Panc1 (cell line): ENCODE measurements around the gene MAF. TPM values are rescaled to one million over a fixed set of nuclear protein-coding genes. Genes with fewer than 3 reads are reported as not detected.

Experiments
- ATAC-seq: fragments of 200-7000 bp; cut with Tn5 transposase; 2 replicates; pipeline ENCODE4 v1.9.1; 2020; ENCODE audit warnings: mild to moderate bottlenecking, moderate library complexity
- BruUV-seq: library from RNA; stranded (reverse); fragments of 400-500 nt; replicated peaks from 2 replicates; lab custom pipeline; 2021; lab: Mats Ljungman, UMichigan
- CTCF ChIA-PET: fragments of 300-600 bp; sonication (Branson Sonifier 250); formaldehyde crosslinking; loops from one replicate; lab custom pipeline; 2022; ENCODE audit warnings: antibody characterized with exemption; lab: Charles Lee
- POLR2A ChIA-PET: fragments of 300-600 bp; sonication (Branson Sonifier 250); formaldehyde crosslinking; loops from one replicate; lab custom pipeline; 2022; ENCODE audit warnings: antibody characterized with exemption; lab: Charles Lee
- DNase-seq: peaks from one replicate; pipeline ENCODE4 v3.0.0-alpha.2; 2010; ENCODE audit warnings: low read depth, low spot score
- H3K27ac ChIP-seq: 2 replicates; pipeline ENCODE4 v1.5.1; 2011; ENCODE audit warnings: mild to moderate bottlenecking, low read length, inconsistent platforms
- H3K27me3 ChIP-seq: fragments of 200-500 bp; sonication (Bioruptor generic); 2 replicates; pipeline ENCODE4 v1.6.0; 2014; ENCODE audit warnings: low read length, inconsistent platforms; ENCODE audit not compliant: control insufficient read depth, insufficient read depth
- H3K36me3 ChIP-seq: fragments of 200-500 bp; sonication (Bioruptor generic); 2 replicates; pipeline ENCODE4 v1.5.1; 2014; ENCODE audit warnings: inconsistent platforms, mild to moderate bottlenecking, low read length, moderate library complexity; ENCODE audit not compliant: control insufficient read depth, insufficient read depth
- H3K4me1 ChIP-seq: 2 replicates; pipeline ENCODE4 v1.5.1; 2011; ENCODE audit warnings: inconsistent platforms, mild to moderate bottlenecking, low read length, moderate library complexity; ENCODE audit not compliant: control insufficient read depth, insufficient read depth
- H3K4me3 ChIP-seq, 2 experiments: 2 replicates each; pipeline ENCODE4 v1.5.1; 2011 to 2012; ENCODE audit warnings: low read depth in 2 of 2, low read length in 2 of 2, mild to moderate bottlenecking in 2 of 2, inconsistent platforms in 1 of 2, moderate library complexity in 1 of 2
- H3K9me3 ChIP-seq: fragments of 200-500 bp; sonication (Bioruptor generic); 2 replicates; pipeline ENCODE4 v1.5.1; 2014; ENCODE audit warnings: low read depth, mild to moderate bottlenecking, inconsistent platforms, low read length, moderate library complexity; ENCODE audit not compliant: control insufficient read depth, insufficient read depth
- POLR2AphosphoS5 ChIP-seq: IDR thresholded peaks from 2 replicates; pipeline ENCODE4 v1.6.1; 2012; ENCODE audit warnings: mild to moderate bottlenecking, low read depth, low read length, moderate library complexity
- SIN3A ChIP-seq: IDR thresholded peaks from 2 replicates; pipeline ENCODE4 v1.6.1; 2012; ENCODE audit warnings: low read depth, mild to moderate bottlenecking, low read length, moderate library complexity, borderline replicate concordance; ENCODE audit not compliant: insufficient read depth
- TCF7L2 ChIP-seq: IDR thresholded peaks from 2 replicates; pipeline ENCODE4 v1.6.1; 2011; ENCODE audit warnings: mild to moderate bottlenecking, low read depth, low read length, inconsistent platforms
- in situ Hi-C: cut with HindIII; loops from 2 replicates; pipeline ENCODE4 v1.10.0; 2016; ENCODE audit warnings: low sequenced_read_pairs, low pct_unique_long_range_greater_than_20kb
- intact Hi-C: fragments of 100-400 bp; cut with micrococcal nuclease; formaldehyde crosslinking; loops from one replicate; pipeline ENCODE4 v1.10.0; 2022; ENCODE audit not compliant: unreplicated experiment
- total RNA-seq: library from RNA; stranded (reverse); gene quantifications from one replicate; pipeline ENCODE4 v1.2.1, GENCODE V29; 2021; ENCODE audit not compliant: unreplicated experiment
- TF ChIP-seq, protein P1 (sequence below), 2 experiments: IDR thresholded peaks; 2 replicates each; pipeline ENCODE4 v1.6.1; 2011 to 2012; ENCODE audit warnings: low read depth in 2 of 2, control low read depth in 1 of 2, low read length in 1 of 2, mild to moderate bottlenecking in 1 of 2, moderate library complexity in 1 of 2; ENCODE audit not compliant: insufficient read depth in 1 of 2
- TF ChIP-seq, protein P2 (sequence below): fragments of 450-650 bp; IDR thresholded peaks from 2 replicates; pipeline ENCODE4 v1.5.1; 2017; ENCODE audit warnings: mild to moderate bottlenecking

The MAF gene
- total RNA-seq, 1 experiment from 2014 or later, result 0.46 TPM

DNA sequence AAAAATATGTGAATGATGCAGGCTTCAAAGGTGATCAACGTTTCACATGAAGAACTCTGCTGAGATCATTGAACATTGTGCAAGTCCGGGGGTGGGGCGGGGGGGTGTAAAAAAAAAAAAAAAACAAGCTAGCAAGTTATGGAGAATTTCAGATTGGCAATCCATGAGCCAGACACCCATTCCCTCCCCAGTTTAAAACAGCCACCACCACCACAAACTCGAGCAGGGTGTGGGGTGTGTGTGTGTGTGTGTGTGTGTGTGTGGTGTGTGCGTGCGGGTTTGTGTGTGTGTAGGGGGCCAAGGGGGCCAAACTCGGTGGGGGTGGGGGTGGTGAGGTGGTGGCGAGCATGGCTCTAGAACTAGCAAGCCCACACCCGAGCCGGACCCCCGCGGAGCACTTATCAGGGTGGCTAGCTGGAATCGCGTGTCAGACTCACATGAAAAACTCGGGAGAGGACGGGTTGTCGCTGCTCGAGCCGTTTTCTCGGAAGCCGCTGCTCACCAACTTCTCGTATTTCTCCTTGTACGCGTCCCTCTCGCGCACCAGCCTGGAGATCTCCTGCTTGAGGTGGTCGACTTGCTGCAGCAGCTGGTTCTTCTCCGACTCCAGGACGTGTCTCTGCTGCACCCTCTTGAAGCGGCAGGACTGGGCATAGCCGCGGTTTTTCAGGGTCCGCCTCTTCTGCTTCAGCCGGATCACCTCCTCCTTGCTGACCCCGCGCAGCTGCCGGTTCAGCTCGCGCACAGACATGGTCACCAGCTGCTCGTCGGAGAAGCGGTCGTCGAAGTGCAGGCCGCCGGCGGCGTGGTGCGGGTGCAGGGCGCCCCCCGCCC lies 2.0 kb downstream of the MAF start:
- TF ChIP-seq, protein P1, sequence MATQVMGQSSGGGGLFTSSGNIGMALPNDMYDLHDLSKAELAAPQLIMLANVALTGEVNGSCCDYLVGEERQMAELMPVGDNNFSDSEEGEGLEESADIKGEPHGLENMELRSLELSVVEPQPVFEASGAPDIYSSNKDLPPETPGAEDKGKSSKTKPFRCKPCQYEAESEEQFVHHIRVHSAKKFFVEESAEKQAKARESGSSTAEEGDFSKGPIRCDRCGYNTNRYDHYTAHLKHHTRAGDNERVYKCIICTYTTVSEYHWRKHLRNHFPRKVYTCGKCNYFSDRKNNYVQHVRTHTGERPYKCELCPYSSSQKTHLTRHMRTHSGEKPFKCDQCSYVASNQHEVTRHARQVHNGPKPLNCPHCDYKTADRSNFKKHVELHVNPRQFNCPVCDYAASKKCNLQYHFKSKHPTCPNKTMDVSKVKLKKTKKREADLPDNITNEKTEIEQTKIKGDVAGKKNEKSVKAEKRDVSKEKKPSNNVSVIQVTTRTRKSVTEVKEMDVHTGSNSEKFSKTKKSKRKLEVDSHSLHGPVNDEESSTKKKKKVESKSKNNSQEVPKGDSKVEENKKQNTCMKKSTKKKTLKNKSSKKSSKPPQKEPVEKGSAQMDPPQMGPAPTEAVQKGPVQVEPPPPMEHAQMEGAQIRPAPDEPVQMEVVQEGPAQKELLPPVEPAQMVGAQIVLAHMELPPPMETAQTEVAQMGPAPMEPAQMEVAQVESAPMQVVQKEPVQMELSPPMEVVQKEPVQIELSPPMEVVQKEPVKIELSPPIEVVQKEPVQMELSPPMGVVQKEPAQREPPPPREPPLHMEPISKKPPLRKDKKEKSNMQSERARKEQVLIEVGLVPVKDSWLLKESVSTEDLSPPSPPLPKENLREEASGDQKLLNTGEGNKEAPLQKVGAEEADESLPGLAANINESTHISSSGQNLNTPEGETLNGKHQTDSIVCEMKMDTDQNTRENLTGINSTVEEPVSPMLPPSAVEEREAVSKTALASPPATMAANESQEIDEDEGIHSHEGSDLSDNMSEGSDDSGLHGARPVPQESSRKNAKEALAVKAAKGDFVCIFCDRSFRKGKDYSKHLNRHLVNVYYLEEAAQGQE (IDR thresholded peaks at IDR 0.05; ENCODE audit: insufficient read depth in 1 of 2, low read depth in 2 of 2, low read length in 1 of 2), result no peak
- TF ChIP-seq POLR2AphosphoS5 (no peak), SIN3A (no peak)
- TF ChIP-seq, protein P2, sequence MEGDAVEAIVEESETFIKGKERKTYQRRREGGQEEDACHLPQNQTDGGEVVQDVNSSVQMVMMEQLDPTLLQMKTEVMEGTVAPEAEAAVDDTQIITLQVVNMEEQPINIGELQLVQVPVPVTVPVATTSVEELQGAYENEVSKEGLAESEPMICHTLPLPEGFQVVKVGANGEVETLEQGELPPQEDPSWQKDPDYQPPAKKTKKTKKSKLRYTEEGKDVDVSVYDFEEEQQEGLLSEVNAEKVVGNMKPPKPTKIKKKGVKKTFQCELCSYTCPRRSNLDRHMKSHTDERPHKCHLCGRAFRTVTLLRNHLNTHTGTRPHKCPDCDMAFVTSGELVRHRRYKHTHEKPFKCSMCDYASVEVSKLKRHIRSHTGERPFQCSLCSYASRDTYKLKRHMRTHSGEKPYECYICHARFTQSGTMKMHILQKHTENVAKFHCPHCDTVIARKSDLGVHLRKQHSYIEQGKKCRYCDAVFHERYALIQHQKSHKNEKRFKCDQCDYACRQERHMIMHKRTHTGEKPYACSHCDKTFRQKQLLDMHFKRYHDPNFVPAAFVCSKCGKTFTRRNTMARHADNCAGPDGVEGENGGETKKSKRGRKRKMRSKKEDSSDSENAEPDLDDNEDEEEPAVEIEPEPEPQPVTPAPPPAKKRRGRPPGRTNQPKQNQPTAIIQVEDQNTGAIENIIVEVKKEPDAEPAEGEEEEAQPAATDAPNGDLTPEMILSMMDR, result peak; percentile 13
- no peaks in the 10 kb centered on the region for H3K36me3 ChIP-seq
- no peak overlapping the region for H3K27ac ChIP-seq
- peak; percentile 54; the same call in 1 of the 2 replicates for ATAC-seq
- no peak for DNase-seq
- H3K9me3 ChIP-seq, result no peaks in the 10 kb centered on the region
- intact Hi-C loops (no loop called here), in situ Hi-C loops (no loop called here)
- H3K4me1 ChIP-seq, result peaks cover 4% of the 10 kb centered on the region; the same call in 1 of the 2 replicates
- peaks cover 5% of the 10 kb centered on the region for H3K27me3 ChIP-seq
- no TSS peak for BruUV-seq
- POLR2A ChIA-PET, result no interaction called here
- CTCF ChIA-PET, result interaction anchor here (0.6 kb wide), 1 partner anchor 1494 kb away, joined by 3 read pairs; no protein-coding TSS in a partner anchor
- 0 out of 4 replicates have a peak overlapping the region, but pooled peaks of 1 of the 2 experiments have one; percentile 7 for H3K4me3 ChIP-seq

DNA sequence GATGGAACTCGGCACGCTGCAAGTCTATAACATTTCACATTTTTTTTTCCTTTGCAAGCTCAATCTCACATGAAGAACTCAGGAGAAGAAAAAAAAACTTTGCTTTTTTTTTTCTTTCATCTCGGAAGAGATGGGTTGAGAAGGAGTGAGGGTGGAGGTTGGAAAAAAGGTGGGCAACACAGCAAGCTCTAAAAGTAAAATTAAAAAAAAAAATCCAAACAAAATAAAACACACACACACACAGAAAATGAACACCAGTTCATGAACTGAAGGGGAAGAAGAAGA lies 2.5 kb downstream of the MAF start:
- DNase-seq (no peak), ATAC-seq (no peak)
- POLR2A ChIA-PET, result no interaction called here
- CTCF ChIA-PET, result no interaction called here
- intact Hi-C loops, result no loop called here
- no peak overlapping the region for H3K27ac ChIP-seq
- peaks cover 5% of the 10 kb centered on the region for H3K27me3 ChIP-seq
- no peak for TF ChIP-seq TCF7L2
- in situ Hi-C loops, result no loop called here
- no peak overlapping the region for H3K4me3 ChIP-seq
- H3K9me3 ChIP-seq, result no peaks in the 10 kb centered on the region
- BruUV-seq, result no TSS peak
- no peaks in the 10 kb centered on the region for H3K36me3 ChIP-seq
- peaks cover 4% of the 10 kb centered on the region; the same call in 1 of the 2 replicates for H3K4me1 ChIP-seq
